VCaP (cell line): Measurements from ENCODE around the gene SLC25A34.

Experiments used
- H3K27ac ChIP-seq: fragments of 450-650 bp; 2 replicates; pipeline ENCODE4 v1.5.1; 2017
- TF ChIP-seq, protein P1 (sequence below): fragments of 450-650 bp; conservative IDR thresholded peaks from 2 replicates; pipeline ENCODE4 v1.5.1; 2017; ENCODE audit warnings: mild to moderate bottlenecking, moderate library complexity

Gene SLC25A34

DNA sequence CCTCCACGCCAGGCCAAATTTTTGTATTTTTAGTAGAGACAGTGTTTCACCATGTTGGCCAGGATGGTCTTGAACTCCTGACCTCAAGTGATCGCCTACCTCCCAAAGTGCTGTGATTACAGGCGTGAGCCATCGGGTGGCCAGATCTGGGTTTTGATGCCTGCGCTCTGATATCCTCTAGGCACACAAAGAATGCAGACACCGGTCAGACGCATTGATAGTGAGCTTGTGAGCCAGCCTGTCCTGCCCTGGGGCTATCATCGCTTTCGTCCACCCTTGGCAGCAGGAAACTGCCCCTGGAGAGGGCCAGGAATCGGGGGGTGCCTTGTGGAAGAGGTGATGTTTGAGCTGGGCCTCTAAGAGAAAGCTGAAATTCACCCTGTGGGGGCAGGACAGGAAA lies 26.5 kb downstream of the SLC25A34 start:
- H3K27ac ChIP-seq: no peak overlapping the region
- TF ChIP-seq, protein P1, sequence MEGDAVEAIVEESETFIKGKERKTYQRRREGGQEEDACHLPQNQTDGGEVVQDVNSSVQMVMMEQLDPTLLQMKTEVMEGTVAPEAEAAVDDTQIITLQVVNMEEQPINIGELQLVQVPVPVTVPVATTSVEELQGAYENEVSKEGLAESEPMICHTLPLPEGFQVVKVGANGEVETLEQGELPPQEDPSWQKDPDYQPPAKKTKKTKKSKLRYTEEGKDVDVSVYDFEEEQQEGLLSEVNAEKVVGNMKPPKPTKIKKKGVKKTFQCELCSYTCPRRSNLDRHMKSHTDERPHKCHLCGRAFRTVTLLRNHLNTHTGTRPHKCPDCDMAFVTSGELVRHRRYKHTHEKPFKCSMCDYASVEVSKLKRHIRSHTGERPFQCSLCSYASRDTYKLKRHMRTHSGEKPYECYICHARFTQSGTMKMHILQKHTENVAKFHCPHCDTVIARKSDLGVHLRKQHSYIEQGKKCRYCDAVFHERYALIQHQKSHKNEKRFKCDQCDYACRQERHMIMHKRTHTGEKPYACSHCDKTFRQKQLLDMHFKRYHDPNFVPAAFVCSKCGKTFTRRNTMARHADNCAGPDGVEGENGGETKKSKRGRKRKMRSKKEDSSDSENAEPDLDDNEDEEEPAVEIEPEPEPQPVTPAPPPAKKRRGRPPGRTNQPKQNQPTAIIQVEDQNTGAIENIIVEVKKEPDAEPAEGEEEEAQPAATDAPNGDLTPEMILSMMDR: no peak

DNA sequence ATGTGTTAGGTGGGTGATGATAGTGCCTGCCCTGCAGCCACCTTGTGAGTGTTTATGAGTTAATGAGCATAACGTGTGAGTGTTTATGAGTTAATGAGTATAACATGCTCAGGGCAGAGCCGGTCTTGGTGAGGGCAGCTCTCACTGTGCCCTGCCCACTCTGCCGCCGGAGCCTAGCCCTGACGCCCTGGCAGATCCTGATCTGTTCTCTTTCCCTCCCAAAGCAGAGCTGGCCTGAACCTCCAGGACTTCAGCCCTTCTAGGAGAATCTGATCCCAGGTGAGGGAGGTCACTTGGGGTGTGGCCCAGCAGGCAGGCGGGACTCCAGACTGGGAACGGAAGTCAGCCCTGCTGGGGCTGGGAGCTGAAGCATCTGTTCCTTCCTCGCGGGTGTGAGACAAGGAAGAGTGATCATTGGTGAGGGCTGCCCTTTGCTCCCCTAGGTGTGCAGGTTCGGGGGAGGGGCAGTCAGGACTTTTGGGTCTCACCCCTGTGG lies 28.3 kb downstream of the SLC25A34 start:
- H3K27ac ChIP-seq: no peak overlapping the region
- TF ChIP-seq, protein P1: no peak

- no peak overlapping the region for H3K27ac ChIP-seq
- TF ChIP-seq, protein P1: no peak
These were observed 28.8 kb downstream of the SLC25A34 start for GRCh38 chr1:15764890-15765289.

GRCh38 chr1:15765495-15766194 lies 29.6 kb downstream of the SLC25A34 start:
- H3K27ac ChIP-seq: no peak overlapping the region
- TF ChIP-seq, protein P1: no peak

GRCh38 chr1:15767941-15768340 lies 31.9 kb downstream of the SLC25A34 start:
- H3K27ac ChIP-seq: no peak overlapping the region
- TF ChIP-seq, protein P1: no peak

GRCh38 chr1:15768388-15768787 lies 32.3 kb downstream of the SLC25A34 start:
- TF ChIP-seq, protein P1: no peak
- no peak overlapping the region for H3K27ac ChIP-seq

DNA sequence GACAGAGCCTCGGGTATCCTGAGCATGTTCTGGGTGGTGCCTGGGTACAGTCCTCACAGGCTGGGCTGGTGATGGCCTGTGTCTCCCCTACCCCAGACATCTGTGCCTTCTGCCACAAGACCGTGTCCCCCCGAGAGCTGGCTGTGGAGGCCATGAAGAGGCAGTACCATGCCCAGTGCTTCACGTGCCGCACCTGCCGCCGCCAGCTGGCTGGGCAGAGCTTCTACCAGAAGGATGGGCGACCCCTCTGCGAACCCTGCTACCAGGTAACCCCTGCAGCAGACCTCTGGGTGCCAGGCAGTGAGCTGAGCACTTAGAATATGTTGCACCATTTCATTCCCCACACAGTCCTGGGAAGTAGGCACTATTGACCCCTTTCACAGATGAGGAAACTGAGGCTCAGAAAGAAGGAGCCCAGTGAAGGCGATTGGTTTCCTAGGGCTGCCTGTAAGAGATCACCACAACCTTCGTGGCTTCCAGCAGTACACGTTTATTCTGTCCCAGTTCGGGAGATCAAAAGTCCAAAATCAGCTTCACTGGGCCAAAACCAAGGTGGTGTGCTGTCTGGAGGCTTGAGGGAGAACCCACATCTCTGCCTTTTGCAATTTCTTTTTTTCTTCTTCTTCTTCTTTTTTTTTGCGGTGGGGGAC lies 34.4 kb downstream of the SLC25A34 start:
- no peak overlapping the region for H3K27ac ChIP-seq
- TF ChIP-seq, protein P1: no peak
